Activated T-cell treated with anti-CD3 and anti-CD28 coated beads, Interleukin-2, amount 50 U/mL, for 48 hours (primary cell): ENCODE data around the gene PLCH2.

Experiments used
- DNase-seq, 2 experiments: peaks; one replicate each; pipeline ENCODE4 v3.0.0-alpha.2; 2020

PLCH2 gene

GRCh38 chr1:2502210-2502609, 26.1 kb downstream of the PLCH2 start:
- DNase-seq = no peak

- DNase-seq = no peak
Observed at GRCh38 chr1:2502661-2503553, 26.8 kb downstream of the PLCH2 start.

DNA sequence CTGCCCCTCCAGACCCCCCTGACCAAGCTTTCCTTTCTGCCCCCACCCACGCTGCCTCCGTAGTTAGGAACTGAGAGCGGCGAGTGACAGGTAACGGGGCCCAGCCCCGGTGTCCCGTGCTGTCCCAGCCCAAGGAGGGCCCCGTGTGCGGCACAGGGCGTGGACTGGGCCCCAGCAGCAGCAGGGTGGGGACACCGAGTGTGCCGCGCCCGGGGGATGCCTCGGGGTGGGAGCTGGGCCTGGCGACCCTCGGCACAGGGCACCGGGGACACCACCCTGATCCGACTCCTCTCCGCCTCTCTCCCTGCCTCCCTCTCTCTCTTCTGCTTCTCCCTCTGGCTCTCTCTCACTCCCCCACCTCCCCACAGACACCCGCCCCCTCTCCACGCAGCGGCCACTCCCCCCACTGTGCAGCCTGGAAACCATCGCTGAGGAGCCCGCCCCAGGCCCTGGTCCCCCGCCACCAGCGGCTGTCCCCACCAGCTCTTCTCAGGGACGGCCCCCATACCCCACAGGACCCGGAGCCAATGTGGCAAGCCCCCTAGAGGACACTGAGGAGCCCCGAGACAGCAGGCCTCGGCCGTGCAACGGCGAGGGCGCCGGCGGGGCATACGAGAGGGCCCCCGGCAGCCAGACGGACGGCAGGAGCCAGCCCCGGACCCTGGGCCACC, 27.6 kb downstream of the PLCH2 start:
- DNase-seq = no peak

- DNase-seq = no peak
Observed at GRCh38 chr1:2504225-2504948, 28.3 kb downstream of the PLCH2 start.

DNA sequence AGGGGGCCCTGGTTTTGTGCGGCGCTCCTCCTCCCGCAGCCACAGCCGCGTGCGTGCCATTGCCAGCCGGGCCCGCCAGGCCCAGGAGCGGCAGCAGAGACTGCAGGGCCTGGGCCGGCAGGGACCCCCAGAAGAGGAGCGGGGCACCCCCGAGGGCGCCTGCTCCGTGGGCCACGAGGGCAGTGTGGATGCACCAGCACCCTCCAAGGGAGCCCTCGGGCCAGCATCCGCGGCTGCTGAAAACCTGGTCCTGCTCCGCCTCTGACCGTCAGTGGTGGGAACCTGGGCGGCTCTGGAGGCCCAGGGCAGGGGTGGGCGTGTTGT, 28.8 kb downstream of the PLCH2 start:
- DNase-seq = no peak

- DNase-seq = no peak
Observed at GRCh38 chr1:2505461-2505994, 29.4 kb downstream of the PLCH2 start.

DNA sequence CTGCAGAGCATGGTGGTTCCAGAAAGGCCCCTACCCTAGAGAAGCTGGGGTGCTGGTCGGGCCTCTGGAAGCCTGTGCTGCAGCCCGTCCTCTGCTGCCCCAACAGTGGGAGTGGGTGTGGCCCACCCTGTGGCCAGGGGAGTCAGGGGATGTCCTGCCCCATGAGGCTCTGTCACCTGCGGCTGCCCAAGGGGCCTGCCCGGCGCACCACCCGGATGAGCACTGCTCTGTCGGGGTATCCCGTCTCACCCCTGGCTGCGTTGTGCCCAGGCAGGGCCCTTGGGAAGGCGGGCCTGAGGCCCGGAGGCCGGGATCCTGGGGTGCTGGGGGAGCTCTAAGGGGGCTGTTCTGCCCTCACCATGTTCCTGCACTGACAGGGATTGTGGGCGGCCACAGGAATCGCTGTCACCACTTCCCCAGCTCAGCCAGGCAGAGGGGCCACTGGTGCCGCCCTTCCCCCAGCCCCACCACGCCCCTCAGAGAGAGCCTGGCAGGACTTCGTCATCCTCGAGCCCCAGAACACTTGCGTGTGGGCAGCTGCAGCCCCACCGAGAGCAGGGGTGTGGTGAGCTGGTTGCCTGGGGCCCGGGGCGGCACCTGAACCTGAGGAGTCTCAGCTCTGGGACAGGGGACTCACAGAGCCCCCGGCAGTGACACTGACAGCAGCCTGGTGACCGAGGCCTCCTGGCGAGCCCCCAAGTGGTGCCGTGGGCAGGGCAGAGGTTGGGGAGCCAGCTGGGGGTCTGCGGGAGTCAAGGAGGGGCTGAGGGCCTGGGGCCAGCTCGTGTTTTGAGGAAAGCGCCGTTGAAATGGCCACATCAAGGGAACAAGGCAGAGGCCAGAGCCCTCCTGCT, 30.1 kb downstream of the PLCH2 start:
- no peak for DNase-seq

DNA sequence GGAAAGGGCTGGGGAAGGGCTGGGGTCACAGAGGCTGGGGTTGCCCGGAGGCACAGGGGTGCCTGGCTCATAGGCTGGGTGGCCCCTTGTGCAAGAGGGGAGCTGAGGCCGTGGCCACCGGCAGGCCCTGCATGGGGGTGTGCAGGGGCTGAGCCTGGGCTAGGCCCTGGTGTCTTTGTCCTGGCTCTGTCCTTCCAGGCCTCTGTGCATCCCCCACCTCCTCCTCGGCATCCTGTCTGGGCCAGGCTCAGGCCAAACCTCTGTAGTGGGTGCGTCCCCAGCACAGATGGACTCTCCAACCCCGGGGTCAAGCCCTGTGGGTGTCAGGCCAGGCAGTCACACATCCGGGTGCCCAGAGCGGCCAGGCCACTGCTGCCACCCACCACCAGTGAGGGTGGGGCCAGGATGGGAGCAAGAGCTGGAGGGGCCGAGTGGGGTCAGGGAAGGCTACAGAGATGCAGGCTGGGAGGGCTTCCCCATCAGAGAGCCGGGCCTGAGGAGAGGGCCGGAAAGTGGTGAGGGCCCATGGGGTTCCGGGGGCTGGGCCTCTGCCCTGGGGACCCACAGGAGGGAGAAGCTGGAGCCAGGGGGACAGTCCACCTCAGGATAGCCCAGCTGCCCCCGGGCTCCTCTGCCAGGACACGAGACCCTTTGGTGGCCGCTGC, 30.9 kb downstream of the PLCH2 start:
- no peak for DNase-seq

- DNase-seq = no peak
Observed at GRCh38 chr1:2507744-2508155, 31.7 kb downstream of the PLCH2 start.

DNA sequence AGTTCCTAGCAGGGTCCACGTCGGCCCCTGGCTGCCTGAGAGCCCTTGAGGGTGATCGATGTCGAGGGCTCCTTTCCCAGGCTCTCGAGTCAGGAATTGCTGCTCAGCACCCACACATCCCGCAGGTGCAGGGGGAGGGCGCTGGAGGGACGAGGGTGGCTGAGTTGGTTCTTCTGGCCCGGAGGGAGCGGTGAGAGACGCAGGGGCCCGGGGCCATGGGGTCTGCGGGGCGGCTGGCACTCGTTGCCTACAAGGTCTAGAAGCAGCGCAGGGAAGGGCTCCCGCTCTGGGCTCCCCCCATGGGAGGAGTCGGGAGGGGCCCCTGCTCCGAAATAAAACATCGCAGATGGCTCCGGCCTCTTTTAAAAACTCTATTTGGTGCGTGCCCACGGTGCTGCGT, 32.1 kb downstream of the PLCH2 start:
- no peak for DNase-seq

DNA sequence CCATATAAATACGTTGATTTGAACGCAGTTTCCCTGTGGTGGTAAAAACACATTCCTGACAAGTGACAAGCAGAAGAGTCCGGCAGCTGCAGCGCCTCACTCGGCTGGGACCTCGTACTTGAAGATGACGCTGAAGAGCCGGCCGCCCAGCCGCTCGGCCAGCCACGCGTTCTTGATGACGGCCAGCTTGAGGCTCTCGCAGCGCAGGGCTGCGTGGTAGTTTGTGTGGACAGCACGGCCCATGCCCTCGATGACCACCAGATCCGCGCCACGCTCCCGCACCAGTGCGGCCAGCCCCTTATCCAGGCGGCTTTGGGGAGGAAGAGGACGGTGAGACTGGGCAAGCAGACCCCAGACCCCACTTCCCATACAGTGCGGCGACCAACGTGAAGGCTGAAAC, 32.7 kb downstream of the PLCH2 start:
- DNase-seq = no peak

DNA sequence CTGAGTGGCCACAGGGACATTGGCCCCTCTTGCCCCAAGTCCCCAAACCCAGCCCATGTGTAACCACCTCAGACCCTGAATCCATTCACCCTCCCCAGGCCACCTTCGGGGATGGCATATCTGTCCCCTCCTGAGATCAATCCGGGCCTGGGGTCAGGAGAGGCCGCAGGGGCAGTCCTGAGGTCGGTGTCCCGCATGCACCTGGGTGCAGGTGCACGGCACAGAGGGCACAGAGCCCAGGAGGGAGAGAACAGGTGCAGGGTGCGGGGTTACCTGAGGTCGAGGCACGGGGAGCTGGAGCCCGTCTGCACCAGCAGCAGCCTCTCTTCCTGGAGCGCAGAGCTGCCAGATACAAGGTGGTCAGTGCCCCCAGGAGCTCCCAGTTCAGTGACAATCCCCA, 33.5 kb downstream of the PLCH2 start:
- DNase-seq = no peak

DNA sequence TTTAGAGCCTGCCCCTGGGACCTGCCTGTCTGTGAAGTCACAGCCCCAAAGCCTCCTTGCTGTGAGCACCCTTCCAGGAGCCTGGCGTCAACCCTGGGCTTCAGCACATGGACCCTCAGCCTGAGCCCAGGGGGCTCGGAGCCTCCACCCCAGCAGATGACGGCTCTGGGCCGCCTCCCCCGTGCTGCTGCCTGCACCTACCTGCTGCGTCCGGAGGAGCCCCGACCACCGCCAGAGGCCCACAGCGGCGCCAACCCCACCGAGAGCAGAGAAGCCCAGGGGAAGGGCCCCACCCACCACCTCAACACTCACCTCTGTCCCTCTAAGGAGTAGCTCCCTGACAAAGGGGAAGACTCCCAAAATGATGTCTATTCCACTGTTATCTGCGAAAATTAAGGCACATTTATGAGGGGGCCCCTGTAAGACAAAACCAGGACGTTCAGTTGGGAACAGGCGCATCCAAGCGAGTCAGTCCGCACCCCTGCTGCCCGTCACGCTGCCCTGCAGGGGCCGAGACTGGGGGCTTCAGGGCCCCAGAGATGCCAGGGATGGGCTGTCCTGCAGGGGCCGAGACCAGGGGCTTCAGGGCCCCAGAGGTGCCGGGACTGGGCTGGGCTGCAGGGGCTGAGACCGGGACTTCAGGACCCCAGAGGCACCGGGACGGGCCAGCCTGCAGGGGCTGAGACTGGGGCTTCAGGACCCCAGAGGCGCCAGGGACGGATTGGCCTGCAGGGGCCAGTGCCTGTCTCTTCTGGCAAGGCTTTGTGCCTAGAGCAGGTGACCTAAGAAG, 34.5 kb downstream of the PLCH2 start:
- DNase-seq = no peak

DNA sequence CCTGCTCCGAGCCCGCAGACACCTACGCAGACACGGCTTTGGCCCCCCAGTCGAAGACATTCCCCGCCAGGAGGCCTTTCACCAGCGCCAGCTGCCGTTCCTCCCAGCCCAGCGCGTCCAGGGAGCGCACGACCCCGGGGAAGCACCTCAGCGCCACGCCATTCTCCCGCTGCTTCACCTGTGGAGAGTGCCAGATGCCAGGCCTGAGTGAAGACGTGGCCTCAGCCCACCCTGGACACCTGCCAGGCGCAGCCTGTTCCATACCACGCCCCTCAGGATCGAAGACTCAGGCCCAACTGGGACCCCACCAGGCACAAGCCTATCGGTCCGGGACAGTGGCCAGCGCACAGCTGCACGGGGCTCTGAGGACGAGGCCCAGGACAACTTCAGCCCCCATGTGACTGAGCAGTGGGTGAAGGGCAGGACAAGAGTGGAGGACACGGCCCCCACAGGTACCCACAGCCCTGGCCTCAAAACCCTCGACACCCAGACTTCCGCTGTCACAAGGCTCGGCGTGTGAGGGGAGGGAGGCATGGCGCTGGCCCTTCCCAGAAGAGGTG, 36.9 kb downstream of the PLCH2 start:
- DNase-seq = no peak

DNA sequence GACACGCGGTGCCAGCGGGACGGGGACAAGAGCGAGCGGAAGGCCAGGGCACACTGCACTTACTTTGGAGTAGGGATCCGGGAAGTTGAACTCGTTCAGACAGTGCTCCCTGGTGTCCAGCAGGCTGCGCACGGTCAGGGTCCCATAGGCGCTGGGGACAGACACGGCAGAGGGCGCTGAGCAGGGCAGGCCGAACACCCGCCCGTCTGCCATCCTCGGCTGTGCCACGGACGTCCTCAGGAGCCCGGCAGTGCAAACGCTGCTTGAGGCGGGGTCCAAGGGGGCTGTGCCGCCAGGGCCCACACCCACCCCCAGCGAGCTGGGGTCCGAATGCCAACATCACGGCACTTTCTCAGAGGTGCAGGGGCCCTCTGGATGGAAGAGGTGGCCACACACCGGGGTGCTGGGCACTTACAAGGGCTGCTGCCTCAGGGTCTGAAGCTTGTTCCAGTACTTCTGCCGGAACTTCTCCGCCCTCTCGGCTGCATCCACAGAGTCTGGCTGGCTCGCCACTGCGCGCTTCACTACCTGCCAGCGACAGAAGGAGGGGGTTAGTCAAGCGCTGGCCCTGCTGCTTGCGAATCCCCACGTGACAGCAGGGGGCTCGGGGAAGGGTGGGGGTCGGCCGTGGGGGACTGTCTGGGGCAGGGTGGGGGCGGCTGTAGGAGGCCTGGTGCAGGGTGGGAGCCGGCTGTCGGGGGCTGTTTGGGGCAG, 38.0 kb downstream of the PLCH2 start:
- DNase-seq = no peak

GRCh38 chr1:2514863-2515762, 39.0 kb downstream of the PLCH2 start:
- no peak for DNase-seq

DNA sequence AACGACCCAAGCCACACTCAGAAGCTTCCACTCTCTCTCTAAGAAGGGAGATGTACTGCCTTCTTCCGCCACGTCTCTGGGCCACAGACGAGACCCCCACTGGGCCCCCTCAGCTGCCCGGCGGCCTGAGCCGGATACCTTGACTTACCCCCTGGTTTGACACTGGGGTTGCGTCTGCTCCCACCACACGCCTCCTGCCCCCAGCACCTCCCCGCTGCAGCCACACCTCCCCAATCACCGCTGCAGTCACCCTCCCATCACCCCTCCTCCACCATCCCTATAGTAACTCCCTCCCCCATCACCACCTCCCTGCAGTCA, 39.6 kb downstream of the PLCH2 start:
- DNase-seq = no peak

GRCh38 chr1:2516124-2516523, 40.0 kb downstream of the PLCH2 start:
- DNase-seq = no peak

- DNase-seq = no peak
Observed at GRCh38 chr1:2516946-2517345, 40.9 kb downstream of the PLCH2 start.
